OCI-LY7 (cell line): ENCODE results near the gene DTX4. TPM values are rescaled to one million over a fixed set of nuclear protein-coding genes. Genes with fewer than 3 reads are reported as not detected.

Source experiments
- BruUV-seq: library from RNA; stranded (reverse); fragments of 400-500 nt; replicated peaks from 2 replicates; lab custom pipeline; 2021; lab: Mats Ljungman, UMichigan
- CTCF ChIA-PET: fragments of 300-600 bp; sonication (Branson Sonifier 250); formaldehyde crosslinking; loops from one replicate; lab custom pipeline; 2022; ENCODE audit warnings: antibody characterized with exemption; ENCODE audit not compliant: unreplicated experiment; lab: Charles Lee
- POLR2A ChIA-PET: fragments of 300-600 bp; sonication (Branson Sonifier 250); formaldehyde crosslinking; loops from one replicate; lab custom pipeline; 2022; ENCODE audit warnings: antibody characterized with exemption; lab: Charles Lee
- DNase-seq: peaks from one replicate; pipeline ENCODE4 v3.0.0-alpha.2; 2015; ENCODE audit warnings: low spot score
- H2AFZ ChIP-seq: fragments of 200-600 bp; sonication (generic), shearing (Covaris generic); 2 replicates; pipeline ENCODE4 v1.6.1; 2014; ENCODE audit warnings: mild to moderate bottlenecking, antibody characterized with exemption, low read length, moderate library complexity
- H3K27ac ChIP-seq: fragments of 200-600 bp; sonication (generic); 2 replicates; pipeline ENCODE4 v1.5.1; 2014; ENCODE audit warnings: mixed run types, low read depth, mild to moderate bottlenecking, moderate library complexity, low read length, inconsistent platforms; ENCODE audit not compliant: poor library complexity, severe bottlenecking
- H3K36me3 ChIP-seq: fragments of 200-600 bp; sonication (generic); 2 replicates; pipeline ENCODE4 v1.6.1; 2014; ENCODE audit warnings: mild to moderate bottlenecking, antibody characterized with exemption, low read length, moderate library complexity, mixed read lengths; ENCODE audit not compliant: insufficient read depth
- H3K4me1 ChIP-seq: fragments of 200-600 bp; sonication (generic); 2 replicates; pipeline ENCODE4 v1.5.1; 2014; ENCODE audit warnings: mild to moderate bottlenecking, low read length; ENCODE audit not compliant: insufficient read depth, poor library complexity, severe bottlenecking
- H3K4me2 ChIP-seq: fragments of 200-600 bp; sonication (generic); 2 replicates; pipeline ENCODE4 v1.6.1; 2014; ENCODE audit warnings: mild to moderate bottlenecking, low read length
- H3K4me3 ChIP-seq: fragments of 200-600 bp; sonication (generic); 2 replicates; pipeline ENCODE4 v1.5.1; 2014; ENCODE audit warnings: mild to moderate bottlenecking, low read depth, low read length; ENCODE audit not compliant: poor library complexity, severe bottlenecking
- H3K79me2 ChIP-seq: fragments of 200-600 bp; sonication (generic); 2 replicates; pipeline ENCODE4 v1.6.1; 2016; ENCODE audit warnings: low read depth, mild to moderate bottlenecking, low read length, moderate library complexity, mixed read lengths; ENCODE audit not compliant: insufficient read depth
- H3K9me2 ChIP-seq: fragments of 200-600 bp; sonication (generic); 2 replicates; pipeline ENCODE4 v1.6.1; 2016; ENCODE audit warnings: mild to moderate bottlenecking, low read length, mixed read lengths; ENCODE audit not compliant: insufficient read depth
- H3K9me3 ChIP-seq: fragments of 200-600 bp; sonication (generic); 2 replicates; pipeline ENCODE4 v1.6.1; 2014; ENCODE audit warnings: mild to moderate bottlenecking, mixed run types, low read length, mixed read lengths
- H4K20me1 ChIP-seq: fragments of 200-600 bp; sonication (generic); 2 replicates; pipeline ENCODE4 v1.6.1; 2014; ENCODE audit warnings: mild to moderate bottlenecking, antibody characterized with exemption, low read length, moderate library complexity, mixed read lengths; ENCODE audit not compliant: insufficient read depth
- EZH2phosphoT487 ChIP-seq: fragments of 200-600 bp; sonication (generic); IDR thresholded peaks from 2 replicates; pipeline ENCODE4 v1.6.1; 2018; ENCODE audit warnings: low read depth, borderline replicate concordance, mild to moderate bottlenecking, mixed run types, antibody characterized with exemption, low read length, moderate library complexity, mixed read lengths
- intact Hi-C: fragments of 100-400 bp; cut with micrococcal nuclease; formaldehyde crosslinking; loops from one replicate; pipeline ENCODE4 v1.10.0; 2022; ENCODE audit not compliant: unreplicated experiment
- total RNA-seq, 2 experiments: library from RNA; depleted of rRNA in 1 of 2; stranded (reverse); fragments of >200 nt in 1 of 2; shearing (Covaris generic) in 1 of 2; gene quantifications; 2 replicates each; pipeline ENCODE4 v1.2.3, GENCODE V29; 2014 to 2022
- TF ChIP-seq, protein P1 (sequence below): fragments of 200-600 bp; sonication (generic); conservative IDR thresholded peaks from 2 replicates; pipeline ENCODE4 v1.5.1; 2014; ENCODE audit warnings: mild to moderate bottlenecking, antibody characterized with exemption, low read length, moderate library complexity, mixed read lengths

DTX4 gene
- total RNA-seq, 2 experiments from 2014 or later, result 1.4 to 9.9 TPM

DNA sequence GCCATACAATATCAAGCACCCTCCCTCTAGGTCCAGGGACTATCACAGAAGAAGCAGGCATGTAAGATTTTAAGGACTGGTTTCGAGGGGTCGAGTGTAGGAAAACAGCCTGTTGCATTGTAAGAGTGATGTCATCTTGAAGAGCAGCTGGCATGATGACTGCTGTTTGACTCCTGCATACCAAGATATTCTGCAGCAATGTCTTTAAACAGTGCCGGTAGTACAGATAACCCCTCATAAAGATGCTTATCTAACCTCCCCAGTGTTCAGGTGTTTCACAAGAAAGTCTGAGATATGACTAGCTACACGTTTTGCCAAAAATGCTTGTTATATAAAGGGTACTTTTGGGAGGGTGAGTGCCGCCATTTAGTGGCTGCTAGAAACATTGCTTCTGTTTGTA is 17.3 kb upstream of the DTX4 start:
- BruUV-seq, result no TSS peak
- no peak overlapping the region for H3K4me2 ChIP-seq
- no peaks in the 10 kb centered on the region for H4K20me1 ChIP-seq
- H3K4me1 ChIP-seq, result no peaks in the 10 kb centered on the region
- ChIA-PET POLR2A (no interaction called here), CTCF (no interaction called here)
- H3K36me3 ChIP-seq, result peaks cover 46% of the 10 kb centered on the region
- no peak overlapping the region for H3K4me3 ChIP-seq
- H2AFZ ChIP-seq, result no peak overlapping the region
- no peaks in the 10 kb centered on the region for H3K9me3 ChIP-seq
- H3K9me2 ChIP-seq, result no peaks in the 10 kb centered on the region
- intact Hi-C loops, result loop anchor here (5.0 kb wide), 2 partner anchors 97 to 477 kb away; no protein-coding TSS in a partner anchor
- TF ChIP-seq EZH2phosphoT487, result no peak
- TF ChIP-seq, protein P1, sequence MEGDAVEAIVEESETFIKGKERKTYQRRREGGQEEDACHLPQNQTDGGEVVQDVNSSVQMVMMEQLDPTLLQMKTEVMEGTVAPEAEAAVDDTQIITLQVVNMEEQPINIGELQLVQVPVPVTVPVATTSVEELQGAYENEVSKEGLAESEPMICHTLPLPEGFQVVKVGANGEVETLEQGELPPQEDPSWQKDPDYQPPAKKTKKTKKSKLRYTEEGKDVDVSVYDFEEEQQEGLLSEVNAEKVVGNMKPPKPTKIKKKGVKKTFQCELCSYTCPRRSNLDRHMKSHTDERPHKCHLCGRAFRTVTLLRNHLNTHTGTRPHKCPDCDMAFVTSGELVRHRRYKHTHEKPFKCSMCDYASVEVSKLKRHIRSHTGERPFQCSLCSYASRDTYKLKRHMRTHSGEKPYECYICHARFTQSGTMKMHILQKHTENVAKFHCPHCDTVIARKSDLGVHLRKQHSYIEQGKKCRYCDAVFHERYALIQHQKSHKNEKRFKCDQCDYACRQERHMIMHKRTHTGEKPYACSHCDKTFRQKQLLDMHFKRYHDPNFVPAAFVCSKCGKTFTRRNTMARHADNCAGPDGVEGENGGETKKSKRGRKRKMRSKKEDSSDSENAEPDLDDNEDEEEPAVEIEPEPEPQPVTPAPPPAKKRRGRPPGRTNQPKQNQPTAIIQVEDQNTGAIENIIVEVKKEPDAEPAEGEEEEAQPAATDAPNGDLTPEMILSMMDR, result no peak
- 0 out of 2 replicates have a peak, but pooled peaks cover 5% of the 10 kb centered on the region for H3K79me2 ChIP-seq
- DNase-seq, result no peak
- no peak overlapping the region for H3K27ac ChIP-seq

DNA sequence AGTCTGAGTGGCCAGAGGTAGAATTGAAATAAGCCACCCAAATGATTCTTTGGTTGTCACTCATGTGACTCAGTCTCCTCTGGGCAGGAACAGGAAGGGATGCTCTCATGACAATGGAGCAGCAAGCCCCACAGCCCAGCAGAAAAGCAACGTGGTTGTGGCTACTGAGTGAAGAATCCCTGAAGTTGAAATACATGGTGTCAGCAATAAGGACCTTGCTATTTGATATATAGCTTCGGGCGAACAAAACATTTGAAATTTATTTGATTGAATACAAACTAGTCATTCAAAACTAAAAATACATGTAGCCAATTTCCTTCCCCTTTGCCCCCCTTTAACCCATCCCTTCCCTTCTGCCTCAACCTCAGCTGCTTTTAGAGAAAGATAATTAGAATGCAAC is 14.5 kb upstream of the DTX4 start:
- no peak overlapping the region for H2AFZ ChIP-seq
- H3K9me2 ChIP-seq, result no peaks in the 10 kb centered on the region
- BruUV-seq, result no TSS peak
- H3K9me3 ChIP-seq, result no peaks in the 10 kb centered on the region
- no peak overlapping the region for H3K27ac ChIP-seq
- no peak overlapping the region for H3K4me2 ChIP-seq
- ChIA-PET POLR2A (interaction anchor here (0.6 to 2.9 kb wide), 5 partner anchors 12 to 38 kb away, joined by 3 to 14 read pairs (median 4); partner anchors contain the start of genes DTX4 and FAM111A), CTCF (interaction anchor here (0.8 to 1.7 kb wide), 5 partner anchors 13 to 99 kb away, joined by 3 to 7 read pairs (median 5); partner anchors contain the start of genes DTX4 and FAM111A)
- no peak for TF ChIP-seq EZH2phosphoT487
- TF ChIP-seq, protein P1, result no peak
- H3K36me3 ChIP-seq, result peaks cover 17% of the 10 kb centered on the region
- H3K79me2 ChIP-seq, result no peaks in the 10 kb centered on the region
- no peak overlapping the region for H3K4me3 ChIP-seq
- no peak for DNase-seq
- intact Hi-C loops, result loop anchor here (5.0 kb wide), 2 partner anchors 100 to 480 kb away; no protein-coding TSS in a partner anchor
- H4K20me1 ChIP-seq, result no peaks in the 10 kb centered on the region
- no peaks in the 10 kb centered on the region for H3K4me1 ChIP-seq
